Fibroblast of peridontal ligament (primary cell): ENCODE data around the gene CTXN1.

Experiments
- DNase-seq: peaks from one replicate; pipeline ENCODE4 v3.0.0-alpha.2; 2010; ENCODE audit errors: extremely low read depth

The CTXN1 gene

DNA sequence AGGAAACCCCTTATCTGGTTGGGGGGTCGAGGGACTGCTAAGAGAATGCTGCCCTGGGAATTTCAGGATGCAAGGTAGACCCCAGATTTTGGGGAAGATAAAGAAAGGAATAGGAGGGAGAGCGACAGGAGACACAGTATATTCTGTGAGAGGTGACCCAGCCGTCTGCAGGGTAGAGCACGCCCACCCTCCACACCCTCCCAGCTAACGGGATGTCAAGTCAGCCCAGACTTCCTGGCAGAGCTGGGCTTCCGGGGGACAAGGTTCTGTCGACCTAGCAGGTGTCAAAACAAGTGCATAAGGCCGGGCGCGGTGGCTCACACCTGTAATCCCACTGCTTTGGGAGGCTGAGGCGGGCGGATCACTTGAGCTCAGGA lies 51.0 kb downstream of the CTXN1 start:
- no peak for DNase-seq
